Measurements from ENCODE around the gene NNT. TPM values are rescaled to one million over a fixed set of nuclear protein-coding genes. Genes with fewer than 3 reads are reported as not detected.

Gene NNT
- polyA plus RNA-seq, 3 donors, result 17.1 to 47.2 (median 41.2) TPM

DNA sequence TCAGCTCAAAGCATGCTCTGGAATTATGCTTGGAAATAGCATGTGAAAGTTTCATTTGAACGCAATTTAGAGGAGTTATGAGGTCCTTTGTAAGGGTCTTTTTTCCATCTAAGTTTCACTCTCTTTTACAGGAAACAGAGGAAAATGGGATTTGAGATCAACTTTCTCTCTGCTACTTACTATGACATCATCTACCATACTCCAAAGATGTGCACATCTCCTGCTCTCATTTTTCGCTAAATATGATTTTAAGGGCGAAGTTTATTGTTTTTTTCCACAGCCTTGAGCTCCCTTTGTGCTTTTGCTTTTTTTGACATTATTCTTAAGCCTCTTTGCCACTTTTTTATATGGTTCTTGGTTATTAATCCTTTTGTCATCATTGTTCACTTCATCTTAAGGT lies 125.6 kb downstream of the NNT start:
- no peak for DNase-seq
- Histone ChIP-seq H3K9me3 (replicated peaks in 1 of 2; ENCODE audit: control insufficient read depth in 1 of 2, insufficient read depth in 1 of 2, low read length in 2 of 2) (peaks cover 7% of the 10 kb centered on the region in 2 donors), H3K4me3 (replicated peaks in 1 of 3; ENCODE audit: low read depth in 2 of 3, low read length in 3 of 3) (no peak overlapping the region), H3K4me2 (replicated peaks; ENCODE audit: extremely low read depth, low read length, poor library complexity, severe bottlenecking) (no peak overlapping the region), H3K27me3 (ENCODE audit: control insufficient read depth in 2 of 2, insufficient read depth in 2 of 2, low read length in 2 of 2) (no peaks in the 10 kb centered on the region), H2AFZ (ENCODE audit: insufficient read depth, low read depth, low read length, poor library complexity, severe bottlenecking) (no peak overlapping the region), H3K27ac (ENCODE audit: low read depth in 1 of 2, low read length in 2 of 2) (no peak overlapping the region), H3K36me3 (replicated peaks in 1 of 2; ENCODE audit: control insufficient read depth in 1 of 2, insufficient read depth in 2 of 2, low read length in 2 of 2) (no peaks in the 10 kb centered on the region), H3K4me1 (ENCODE audit: control insufficient read depth in 1 of 2, insufficient read depth in 2 of 2, low read length in 2 of 2) (no peaks in the 10 kb centered on the region), H3K9ac (ENCODE audit: insufficient read depth, low read length, poor library complexity, severe bottlenecking) (no peak overlapping the region), H3K79me2 (ENCODE audit: insufficient read depth, low read length) (no peaks in the 10 kb centered on the region), H4K20me1 (ENCODE audit: insufficient read depth, low read length) (no peaks in the 10 kb centered on the region)
- H3K4me3 Mint-ChIP-seq, result no peak overlapping the region
- peaks cover 0 to 10% (median 3%) of the 10 kb centered on the region in 3 donors for H3K27me3 Mint-ChIP-seq (ENCODE audit: low read depth in 3 of 3)
- H3K4me1 Mint-ChIP-seq, result no peaks in the 10 kb centered on the region
- no CpG with 5 or more reads among the region's 3 CpGs for WGBS (ENCODE audit: insufficient coverage)
- intact Hi-C loops (cut with micrococcal nuclease), result no loop called here
- H3K27ac Mint-ChIP-seq, result no peak overlapping the region
- TF ChIP-seq, protein P1, sequence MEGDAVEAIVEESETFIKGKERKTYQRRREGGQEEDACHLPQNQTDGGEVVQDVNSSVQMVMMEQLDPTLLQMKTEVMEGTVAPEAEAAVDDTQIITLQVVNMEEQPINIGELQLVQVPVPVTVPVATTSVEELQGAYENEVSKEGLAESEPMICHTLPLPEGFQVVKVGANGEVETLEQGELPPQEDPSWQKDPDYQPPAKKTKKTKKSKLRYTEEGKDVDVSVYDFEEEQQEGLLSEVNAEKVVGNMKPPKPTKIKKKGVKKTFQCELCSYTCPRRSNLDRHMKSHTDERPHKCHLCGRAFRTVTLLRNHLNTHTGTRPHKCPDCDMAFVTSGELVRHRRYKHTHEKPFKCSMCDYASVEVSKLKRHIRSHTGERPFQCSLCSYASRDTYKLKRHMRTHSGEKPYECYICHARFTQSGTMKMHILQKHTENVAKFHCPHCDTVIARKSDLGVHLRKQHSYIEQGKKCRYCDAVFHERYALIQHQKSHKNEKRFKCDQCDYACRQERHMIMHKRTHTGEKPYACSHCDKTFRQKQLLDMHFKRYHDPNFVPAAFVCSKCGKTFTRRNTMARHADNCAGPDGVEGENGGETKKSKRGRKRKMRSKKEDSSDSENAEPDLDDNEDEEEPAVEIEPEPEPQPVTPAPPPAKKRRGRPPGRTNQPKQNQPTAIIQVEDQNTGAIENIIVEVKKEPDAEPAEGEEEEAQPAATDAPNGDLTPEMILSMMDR (IDR thresholded peaks at IDR 0.05), result no peak
- no peaks in the 10 kb centered on the region for H3K36me3 Mint-ChIP-seq
- H3K9me3 Mint-ChIP-seq, result peaks cover 0 to 9% (median 6%) of the 10 kb centered on the region in 7 donors

DNA sequence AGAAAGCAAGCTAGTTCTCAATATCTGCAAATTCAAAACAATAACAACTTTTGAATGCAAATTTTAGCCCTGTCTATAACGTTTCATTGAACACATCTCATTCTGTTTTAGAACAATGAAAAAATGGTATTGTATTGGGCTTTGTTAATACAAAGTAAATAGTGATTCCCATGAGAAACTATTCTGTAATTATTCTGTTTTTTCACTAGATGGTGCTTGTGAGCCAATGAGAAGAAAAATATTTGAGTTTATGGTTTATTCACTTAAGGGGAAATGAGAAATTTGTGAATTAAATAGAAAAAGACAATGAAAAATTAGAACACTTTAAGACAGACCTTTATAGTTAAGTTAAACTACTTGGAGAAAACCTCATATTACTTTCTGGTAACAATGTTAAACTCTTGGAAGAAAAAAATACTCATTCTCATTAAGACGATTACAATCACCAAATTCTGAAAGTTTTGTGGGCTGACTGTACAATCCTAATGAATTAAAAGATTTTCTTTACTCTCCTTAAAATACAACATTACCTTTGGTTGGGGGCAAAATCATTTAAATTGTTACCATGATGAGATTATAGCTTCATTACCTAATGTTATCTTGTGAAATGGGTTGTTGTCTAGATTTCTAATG lies 127.0 kb downstream of the NNT start:
- no peak overlapping the region for H3K4me3 Mint-ChIP-seq
- Histone ChIP-seq H2AFZ (ENCODE audit: insufficient read depth, low read depth, low read length, poor library complexity, severe bottlenecking) (no peak overlapping the region), H3K4me2 (replicated peaks; ENCODE audit: extremely low read depth, low read length, poor library complexity, severe bottlenecking) (no peak overlapping the region), H3K27me3 (ENCODE audit: control insufficient read depth in 2 of 2, insufficient read depth in 2 of 2, low read length in 2 of 2) (no peaks in the 10 kb centered on the region), H3K79me2 (ENCODE audit: insufficient read depth, low read length) (no peaks in the 10 kb centered on the region), H4K20me1 (ENCODE audit: insufficient read depth, low read length) (no peaks in the 10 kb centered on the region), H3K9ac (ENCODE audit: insufficient read depth, low read length, poor library complexity, severe bottlenecking) (no peak overlapping the region), H3K9me3 (replicated peaks in 1 of 2; ENCODE audit: control insufficient read depth in 1 of 2, insufficient read depth in 1 of 2, low read length in 2 of 2) (peaks cover 7% of the 10 kb centered on the region in 2 donors), H3K27ac (ENCODE audit: low read depth in 1 of 2, low read length in 2 of 2) (no peak overlapping the region), H3K4me1 (ENCODE audit: control insufficient read depth in 1 of 2, insufficient read depth in 2 of 2, low read length in 2 of 2) (no peaks in the 10 kb centered on the region), H3K36me3 (replicated peaks in 1 of 2; ENCODE audit: control insufficient read depth in 1 of 2, insufficient read depth in 2 of 2, low read length in 2 of 2) (no peaks in the 10 kb centered on the region), H3K4me3 (replicated peaks in 1 of 3; ENCODE audit: low read depth in 2 of 3, low read length in 3 of 3) (no peak overlapping the region)
- no CpG with 5 or more reads among the region's 2 CpGs for WGBS (ENCODE audit: insufficient coverage)
- TF ChIP-seq, protein P1 (IDR thresholded peaks at IDR 0.05), result peak; percentile 43
- peaks cover 0 to 10% (median 3%) of the 10 kb centered on the region in 3 donors for H3K27me3 Mint-ChIP-seq (ENCODE audit: low read depth in 3 of 3)
- no peaks in the 10 kb centered on the region for H3K36me3 Mint-ChIP-seq
- H3K9me3 Mint-ChIP-seq, result peaks cover 0 to 9% (median 6%) of the 10 kb centered on the region in 7 donors
- no peak for DNase-seq
- intact Hi-C loops (cut with micrococcal nuclease), result no loop called here
- H3K4me1 Mint-ChIP-seq, result no peaks in the 10 kb centered on the region
- no peak overlapping the region for H3K27ac Mint-ChIP-seq
